GM12864 (cell line): ENCODE measurements around the gene PANK2.

ENCODE experiments used
- DNase-seq: peaks from one replicate; pipeline ENCODE4 v3.0.0-alpha.2; 2011; ENCODE audit warnings: low read depth
- H3K4me3 ChIP-seq: 2 replicates; pipeline ENCODE4 v1.5.1; 2011; ENCODE audit warnings: mild to moderate bottlenecking, low read depth, low read length, control low read depth
- CTCF ChIP-seq: IDR thresholded peaks from 2 replicates; pipeline ENCODE4 v1.5.1; 2011; ENCODE audit warnings: low read depth, mild to moderate bottlenecking, moderate library complexity, low read length, control low read depth, inconsistent platforms; ENCODE audit errors: missing control alignments

PANK2 gene

DNA sequence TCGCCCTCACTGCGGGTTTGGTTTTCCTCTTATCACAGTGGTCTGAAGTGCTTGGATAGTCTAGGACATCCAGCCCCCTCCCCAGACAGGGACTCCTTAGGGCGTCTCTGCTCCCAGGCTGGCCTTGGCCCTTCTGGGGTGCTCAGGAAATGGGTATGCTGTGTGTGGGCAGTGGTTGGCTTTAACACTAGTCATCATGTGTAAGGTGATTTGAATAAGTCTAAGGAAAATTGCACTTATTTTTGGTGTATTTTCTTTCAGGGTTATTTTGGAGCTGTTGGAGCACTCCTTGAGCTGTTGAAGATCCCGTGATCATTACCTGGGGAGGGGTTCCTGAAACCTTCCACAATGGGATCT, 33.8 kb downstream of the PANK2 start:
- no peak overlapping the region for H3K4me3 ChIP-seq
- DNase-seq: no peak
- no peak for TF ChIP-seq CTCF

DNA sequence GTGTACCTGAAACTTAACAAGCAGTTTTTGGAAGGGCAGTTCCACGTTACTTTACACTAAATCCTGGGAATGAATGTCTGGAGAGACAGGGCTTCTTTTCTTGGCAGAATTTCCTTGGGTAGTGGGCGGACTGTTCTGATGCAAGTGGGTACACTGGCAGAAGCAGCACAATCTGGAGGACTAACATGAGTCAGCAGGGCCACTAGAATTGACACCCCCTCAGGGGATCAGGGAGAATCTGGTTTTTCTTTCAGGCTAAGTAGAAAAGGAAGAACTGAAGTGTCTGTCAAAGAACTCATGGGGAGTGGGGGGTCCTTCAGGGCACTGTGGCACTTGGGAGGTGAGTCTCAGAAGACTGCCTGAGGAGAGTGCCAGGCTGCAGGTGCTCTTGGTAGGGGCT, 34.6 kb downstream of the PANK2 start:
- H3K4me3 ChIP-seq: no peak overlapping the region
- no peak for DNase-seq
- TF ChIP-seq CTCF: no peak

- no peak overlapping the region for H3K4me3 ChIP-seq
- no peak for DNase-seq
- TF ChIP-seq CTCF: no peak
Observed at GRCh38 chr20:3924304-3925112, 35.3 kb downstream of the PANK2 start.

DNA sequence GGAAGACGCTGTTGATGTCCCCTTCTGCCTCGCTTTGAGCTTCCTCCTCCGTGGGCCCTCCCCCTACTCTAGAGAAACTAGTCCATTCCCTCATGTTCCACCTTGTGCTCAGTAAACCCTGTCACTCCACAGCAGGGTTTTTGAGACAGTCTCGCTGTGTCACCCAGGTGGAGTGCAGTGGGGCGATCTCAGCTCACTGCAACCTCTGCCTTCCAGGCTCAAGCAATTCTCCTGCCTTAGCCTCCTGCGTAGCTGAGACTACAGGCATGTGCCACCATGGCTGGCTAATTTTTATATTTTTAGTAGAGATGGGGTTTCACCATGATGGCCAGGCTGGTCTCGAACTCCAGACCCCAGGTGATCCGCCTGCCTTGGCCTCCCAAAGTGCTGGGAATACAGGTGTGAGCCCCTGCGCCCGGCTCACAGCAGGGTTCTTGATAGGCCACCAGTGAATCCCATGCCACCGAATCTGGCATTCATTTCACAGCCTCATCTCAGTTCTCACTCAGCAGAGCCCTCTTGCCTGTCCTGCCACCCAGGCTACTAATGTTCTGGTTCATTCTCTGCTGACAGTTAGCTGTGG, 36.0 kb downstream of the PANK2 start:
- H3K4me3 ChIP-seq: no peak overlapping the region
- no peak for TF ChIP-seq CTCF
- DNase-seq: no peak

DNA sequence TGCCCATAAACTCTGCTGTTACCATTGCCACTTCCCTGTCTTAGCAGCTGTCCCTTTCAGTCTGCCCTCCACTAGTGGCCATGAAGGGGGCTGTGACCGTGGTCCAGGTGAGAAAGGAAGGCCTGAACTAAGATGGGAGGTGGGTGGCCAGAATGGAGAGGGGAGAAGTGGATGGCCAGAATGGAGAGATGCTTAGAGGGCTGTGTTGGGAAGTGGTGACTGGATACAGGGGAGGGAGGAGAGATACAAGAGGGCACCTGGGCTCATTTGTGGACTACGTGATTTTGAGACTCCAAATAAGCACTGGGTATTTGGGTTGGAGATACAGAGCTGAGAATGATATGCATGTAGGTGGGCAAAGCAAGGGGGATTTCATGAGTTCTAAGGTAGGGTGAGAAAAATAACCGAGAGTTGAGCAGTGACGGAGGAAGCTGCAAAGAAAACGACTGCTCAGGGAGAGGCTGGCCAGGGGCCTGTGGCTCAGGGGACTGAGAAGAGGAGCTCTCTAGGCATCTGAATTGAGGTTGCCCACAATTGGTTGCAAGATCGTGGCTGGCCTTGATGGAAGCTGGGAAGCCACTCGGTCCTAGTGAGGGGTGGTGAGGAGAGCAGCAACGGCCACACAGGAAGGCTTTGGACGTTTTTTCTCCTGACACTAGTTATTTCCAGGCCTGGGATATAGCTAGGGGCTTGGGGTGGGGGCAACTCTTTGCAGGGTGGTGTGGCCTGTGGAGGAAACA, 36.9 kb downstream of the PANK2 start:
- no peak overlapping the region for H3K4me3 ChIP-seq
- DNase-seq: no peak
- TF ChIP-seq CTCF: no peak

DNA sequence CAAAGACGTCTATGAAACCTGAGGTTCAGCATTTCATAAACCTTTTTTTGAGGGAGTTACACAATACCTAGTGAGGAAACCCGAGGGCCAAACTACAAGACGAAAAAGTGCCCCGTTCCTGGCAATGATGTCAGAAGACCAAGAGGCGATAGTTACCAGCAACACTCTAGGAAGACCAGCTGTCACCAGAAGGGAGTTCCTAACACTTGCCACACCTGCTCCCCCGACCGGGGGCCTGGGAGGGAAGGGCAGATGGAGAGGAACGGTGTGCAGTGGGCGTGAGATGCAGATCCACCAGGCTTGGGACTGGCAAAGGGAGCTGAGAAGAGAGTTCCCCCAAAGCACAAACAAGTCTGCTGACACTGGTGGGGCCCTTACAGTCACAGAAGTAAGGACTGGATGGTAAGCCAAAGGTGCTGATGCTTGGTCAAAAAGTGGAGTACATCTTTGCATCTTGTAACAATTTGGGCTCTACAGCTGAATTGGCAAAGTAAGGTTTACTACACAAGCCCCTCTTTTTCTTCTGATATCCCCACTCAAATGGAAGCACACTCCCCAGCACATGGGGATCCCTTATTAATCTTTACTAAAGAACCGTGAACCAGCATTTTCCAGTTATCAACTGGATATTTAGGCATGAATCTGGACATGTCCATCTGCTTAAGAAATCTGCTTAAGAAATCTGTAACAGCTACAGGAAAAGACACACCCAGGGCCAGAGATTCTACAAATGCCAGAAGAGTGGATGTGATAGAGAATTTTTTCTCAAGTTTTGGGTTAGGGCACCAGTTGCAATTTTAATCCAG, 38.5 kb downstream of the PANK2 start:
- no peak for DNase-seq
- no peak for TF ChIP-seq CTCF
- no peak overlapping the region for H3K4me3 ChIP-seq
